Rectal smooth muscle tissue (tissue), 1 donor: Measurements from ENCODE around the gene CEP83.
A peak's percentile ranks its signal among the peaks of the same experiment; 100 is the strongest.
"Not testable (repeated sequence)": the region's sequence is repeated elsewhere in the genome, so short reads cannot be mapped to it uniquely, and the experiment has no call there.

ENCODE experiments used
- H3K27ac ChIP-seq: one replicate; pipeline ENCODE4 v1.7.0; 2013; ENCODE audit warnings: low read depth, low read length, inconsistent platforms
- H3K27me3 ChIP-seq: one replicate; pipeline ENCODE4 v1.7.0; 2013; ENCODE audit warnings: low read length; ENCODE audit not compliant: control insufficient read depth, insufficient read depth
- H3K36me3 ChIP-seq: one replicate; pipeline ENCODE4 v1.7.0; 2013; ENCODE audit warnings: low read length; ENCODE audit not compliant: control insufficient read depth, insufficient read depth
- H3K4me1 ChIP-seq: one replicate; pipeline ENCODE4 v1.7.0; 2013; ENCODE audit warnings: low read length; ENCODE audit not compliant: control insufficient read depth, insufficient read depth
- H3K4me3 ChIP-seq: one replicate; pipeline ENCODE4 v1.7.0; 2013; ENCODE audit warnings: low read length
- H3K9ac ChIP-seq: one replicate; pipeline ENCODE4 v1.7.0; 2013; ENCODE audit warnings: low read length

The CEP83 gene

GRCh38 chr12:94427501-94428381, 31.9 kb downstream of the CEP83 start:
- H3K36me3 ChIP-seq = no peaks in the 10 kb centered on the region
- H3K4me3 ChIP-seq = no peak overlapping the region
- no peak overlapping the region for H3K9ac ChIP-seq
- peak overlapping the region; percentile 35 for H3K27ac ChIP-seq
- no peaks in the 10 kb centered on the region for H3K27me3 ChIP-seq
- H3K4me1 ChIP-seq = peaks cover 10% of the 10 kb centered on the region

- Histone ChIP-seq H3K27ac (no peak overlapping the region), H3K9ac (no peak overlapping the region), H3K4me1 (peaks cover 10% of the 10 kb centered on the region), H3K4me3 (no peak overlapping the region), H3K27me3 (no peaks in the 10 kb centered on the region), H3K36me3 (no peaks in the 10 kb centered on the region)
These were observed 33.6 kb downstream of the CEP83 start for GRCh38 chr12:94426049-94426448.

GRCh38 chr12:94424830-94425229, 34.8 kb downstream of the CEP83 start:
- not testable (repeated sequence) for H3K27me3 ChIP-seq, H3K4me1 ChIP-seq, H3K4me3 ChIP-seq, H3K27ac ChIP-seq, H3K36me3 ChIP-seq, H3K9ac ChIP-seq

GRCh38 chr12:94421868-94422740, 37.6 kb downstream of the CEP83 start:
- no peaks in the 10 kb centered on the region for H3K4me1 ChIP-seq
- H3K27ac ChIP-seq = no peak overlapping the region
- H3K36me3 ChIP-seq = no peaks in the 10 kb centered on the region
- H3K9ac ChIP-seq = no peak overlapping the region
- no peaks in the 10 kb centered on the region for H3K27me3 ChIP-seq
- H3K4me3 ChIP-seq = no peak overlapping the region

GRCh38 chr12:94418517-94418916, 41.1 kb downstream of the CEP83 start:
- no peak overlapping the region for H3K9ac ChIP-seq

GRCh38 chr12:94416613-94417012, 43.1 kb downstream of the CEP83 start:
- no peaks in the 10 kb centered on the region for H3K27me3 ChIP-seq

More at GRCh38 chr12:94418517-94418916, 41.1 kb downstream of the CEP83 start:
- H3K27me3 ChIP-seq = no peaks in the 10 kb centered on the region
- H3K4me3 ChIP-seq = no peak overlapping the region
- no peaks in the 10 kb centered on the region for H3K36me3 ChIP-seq
- no peaks in the 10 kb centered on the region for H3K4me1 ChIP-seq
- H3K27ac ChIP-seq = no peak overlapping the region

GRCh38 chr12:94415066-94415465, 44.6 kb downstream of the CEP83 start:
- H3K4me3 ChIP-seq = no peak overlapping the region
- no peaks in the 10 kb centered on the region for H3K4me1 ChIP-seq
- H3K27ac ChIP-seq = no peak overlapping the region
- no peaks in the 10 kb centered on the region for H3K27me3 ChIP-seq
- H3K36me3 ChIP-seq = no peaks in the 10 kb centered on the region
- H3K9ac ChIP-seq = no peak overlapping the region

More at GRCh38 chr12:94416613-94417012, 43.1 kb downstream of the CEP83 start:
- no peaks in the 10 kb centered on the region for H3K4me1 ChIP-seq
- H3K9ac ChIP-seq = no peak overlapping the region
- no peak overlapping the region for H3K4me3 ChIP-seq
- no peaks in the 10 kb centered on the region for H3K36me3 ChIP-seq
- no peak overlapping the region for H3K27ac ChIP-seq

- Histone ChIP-seq H3K27me3 (no peaks in the 10 kb centered on the region), H3K4me1 (peaks cover 2% of the 10 kb centered on the region), H3K36me3 (no peaks in the 10 kb centered on the region), H3K27ac (peak overlapping the region; percentile 16), H3K9ac (no peak overlapping the region), H3K4me3 (peak overlapping the region; percentile 40)
These were observed 54.1 kb downstream of the CEP83 start for GRCh38 chr12:94405413-94406116.

- Histone ChIP-seq H3K4me3 (no peak overlapping the region), H3K27me3 (no peaks in the 10 kb centered on the region), H3K27ac (no peak overlapping the region), H3K9ac (no peak overlapping the region), H3K36me3 (no peaks in the 10 kb centered on the region), H3K4me1 (peaks cover 2% of the 10 kb centered on the region)
These were observed 54.8 kb downstream of the CEP83 start for GRCh38 chr12:94404854-94405253.

GRCh38 chr12:94401326-94401725, 58.3 kb downstream of the CEP83 start:
- H3K27ac ChIP-seq = no peak overlapping the region
- H3K27me3 ChIP-seq = no peaks in the 10 kb centered on the region
- H3K4me3 ChIP-seq = no peak overlapping the region

GRCh38 chr12:94398685-94399084, 61.0 kb downstream of the CEP83 start:
- H3K36me3 ChIP-seq, H3K9ac ChIP-seq, H3K4me3 ChIP-seq, H3K27ac ChIP-seq, H3K4me1 ChIP-seq, H3K27me3 ChIP-seq: not testable (repeated sequence)

More at GRCh38 chr12:94401326-94401725, 58.3 kb downstream of the CEP83 start:
- Histone ChIP-seq H3K9ac (no peak overlapping the region), H3K4me1 (no peaks in the 10 kb centered on the region), H3K36me3 (no peaks in the 10 kb centered on the region)

GRCh38 chr12:94397401-94397800, 62.3 kb downstream of the CEP83 start:
- Histone ChIP-seq H3K4me3 (no peak overlapping the region), H3K9ac (no peak overlapping the region), H3K27ac (no peak overlapping the region), H3K4me1 (no peaks in the 10 kb centered on the region), H3K27me3 (no peaks in the 10 kb centered on the region), H3K36me3 (no peaks in the 10 kb centered on the region)
